DND-41 (cell line): Measurements from ENCODE around the gene TBC1D22A.

Experiments used
- CTCF ChIP-seq: IDR thresholded peaks from 2 replicates; pipeline ENCODE4 v1.5.1; 2012; ENCODE audit warnings: borderline replicate concordance, low read length, moderate library complexity, mild to moderate bottlenecking; ENCODE audit not compliant: poor library complexity, severe bottlenecking; ENCODE audit errors: extremely low read depth
- EZH2 ChIP-seq: IDR thresholded peaks from 3 replicates; pipeline ENCODE4 v1.6.1; 2012; ENCODE audit warnings: borderline replicate concordance, low read depth, mild to moderate bottlenecking, moderate library complexity, low read length, inconsistent platforms; ENCODE audit not compliant: severe bottlenecking

- TF ChIP-seq CTCF (no peak), EZH2 (no peak)
These were observed 373.6 kb downstream of the TBC1D22A start for GRCh38 chr22:47136050-47136449.
